Fibroblast of peridontal ligament (primary cell): ENCODE measurements around the gene LCNL1.
"Not testable (repeated sequence)": the region's sequence is repeated elsewhere in the genome, so short reads cannot be mapped to it uniquely, and the experiment has no call there.

Experiments used
- DNase-seq: peaks from one replicate; pipeline ENCODE4 v3.0.0-alpha.2; 2010; ENCODE audit errors: extremely low read depth

Gene LCNL1

GRCh38 chr9:137026384-137026783 lies 43.6 kb downstream of the LCNL1 start:
- no peak for DNase-seq

GRCh38 chr9:137026828-137027227 lies 44.0 kb downstream of the LCNL1 start:
- no peak for DNase-seq

DNA sequence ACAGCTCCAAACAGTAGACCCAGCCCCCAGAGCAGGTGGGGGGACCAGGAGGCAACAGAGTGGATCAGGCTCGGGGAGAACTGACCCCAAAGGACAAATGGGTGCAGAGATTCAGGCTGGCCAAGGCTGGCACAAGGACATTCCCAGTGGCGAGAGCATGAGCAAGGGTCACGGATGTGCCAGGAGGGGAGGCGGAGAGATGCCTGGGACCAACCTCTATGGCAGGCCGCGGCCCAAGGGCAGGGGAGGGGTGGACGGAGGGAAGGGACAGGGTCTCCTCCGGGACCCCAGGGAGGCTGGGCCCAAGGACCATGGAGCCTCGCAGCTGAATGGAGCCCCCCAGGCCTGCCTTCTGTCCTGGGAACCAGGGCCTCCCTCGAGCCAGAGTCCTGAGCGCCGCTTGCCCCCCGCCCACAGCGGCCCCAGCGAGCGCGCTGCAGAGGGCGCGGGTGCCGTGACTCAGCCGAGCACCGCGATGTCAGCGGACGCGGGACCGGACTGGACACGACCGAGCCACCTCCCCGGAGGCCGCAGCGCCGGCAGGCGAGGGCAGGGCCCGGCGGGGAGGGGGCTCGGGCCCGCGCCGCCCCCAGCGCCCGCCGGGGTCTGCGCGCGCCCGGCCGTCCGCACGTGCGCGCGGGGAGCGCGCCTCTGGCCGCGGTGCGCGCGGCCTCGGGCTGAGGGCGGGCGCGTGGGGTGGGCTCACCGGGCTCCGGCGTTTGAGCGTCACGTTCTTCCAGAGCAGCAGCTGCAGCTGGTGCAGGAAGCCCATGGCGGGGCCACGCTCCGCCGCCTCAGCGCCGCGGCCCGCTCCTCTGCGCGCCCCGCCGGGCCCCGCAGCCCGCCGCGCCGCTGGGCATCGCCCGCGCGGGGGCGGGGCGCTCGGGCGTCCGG lies 44.8 kb downstream of the LCNL1 start, which contains the start of gene ABCA2:
ABCA2 (minus strand) TSS at position 869 of the 894 bp plus-strand sequence; CDS start at position 772, 97 bp downstream.
- no peak for DNase-seq

DNA sequence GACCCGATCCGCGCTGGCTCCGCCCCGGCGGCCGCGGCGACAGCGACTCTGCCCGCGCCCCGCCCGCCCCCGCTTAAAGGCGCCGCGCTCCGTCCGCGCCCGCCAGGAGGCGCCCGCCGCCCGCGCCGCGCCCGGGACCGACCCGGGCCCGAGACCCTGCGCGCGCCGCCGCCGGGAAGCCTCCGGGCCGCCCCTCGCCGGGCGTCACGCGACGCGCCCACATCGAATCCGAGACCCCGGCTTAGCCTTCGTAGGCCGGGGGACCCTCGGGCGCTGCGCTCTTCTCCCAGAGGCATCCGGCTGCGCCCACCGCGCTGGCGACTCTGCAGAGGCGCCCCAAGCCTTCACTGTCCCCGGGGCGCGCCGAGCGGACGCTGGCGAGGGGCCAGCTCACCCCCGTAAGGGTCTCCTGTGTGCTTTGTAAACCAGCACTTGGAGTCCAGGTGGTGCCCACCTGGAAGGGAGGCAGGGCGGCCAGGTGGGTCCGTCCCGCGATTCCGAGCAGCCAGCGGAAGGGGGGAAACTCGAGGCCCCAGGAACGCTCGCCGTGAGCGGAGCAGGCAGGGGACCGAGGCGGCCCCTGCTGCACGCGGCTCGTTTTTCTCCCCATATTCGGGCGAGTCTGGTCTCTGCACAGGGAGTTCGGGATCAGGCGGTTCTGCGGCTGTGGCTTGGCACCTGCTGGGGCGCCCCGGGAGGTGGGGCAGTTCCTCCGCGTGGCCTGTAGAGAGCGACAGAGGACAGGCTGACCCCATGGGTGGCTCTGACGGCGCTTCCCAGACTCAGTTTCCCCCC lies 45.7 kb downstream of the LCNL1 start:
- DNase-seq = peak; percentile 6

- peak; percentile 35 for DNase-seq
Measured at GRCh38 chr9:137029058-137029936, 46.5 kb downstream of the LCNL1 start.

DNA sequence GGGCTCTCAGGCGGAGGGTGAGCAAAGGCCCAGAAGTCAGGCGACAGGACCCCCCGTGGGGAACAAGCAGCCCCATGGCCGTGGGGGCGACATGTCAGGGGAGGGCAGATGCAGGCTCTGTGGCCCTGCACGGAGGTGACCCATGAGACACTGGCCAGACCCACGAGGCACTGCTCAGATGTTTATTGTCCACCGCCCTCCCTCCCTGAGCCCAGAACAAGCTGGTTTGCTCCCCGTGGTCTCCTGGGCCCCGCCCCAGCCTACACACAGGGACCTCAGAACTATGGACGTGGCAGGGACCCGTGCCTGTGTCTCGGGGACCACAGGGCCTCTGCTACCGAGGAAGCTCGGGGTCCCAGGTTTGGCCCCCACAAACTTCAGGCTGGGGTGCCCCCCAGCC lies 47.2 kb downstream of the LCNL1 start:
- DNase-seq = no peak

- DNase-seq = no peak
Measured at GRCh38 chr9:137030538-137031527, 48.0 kb downstream of the LCNL1 start.

DNA sequence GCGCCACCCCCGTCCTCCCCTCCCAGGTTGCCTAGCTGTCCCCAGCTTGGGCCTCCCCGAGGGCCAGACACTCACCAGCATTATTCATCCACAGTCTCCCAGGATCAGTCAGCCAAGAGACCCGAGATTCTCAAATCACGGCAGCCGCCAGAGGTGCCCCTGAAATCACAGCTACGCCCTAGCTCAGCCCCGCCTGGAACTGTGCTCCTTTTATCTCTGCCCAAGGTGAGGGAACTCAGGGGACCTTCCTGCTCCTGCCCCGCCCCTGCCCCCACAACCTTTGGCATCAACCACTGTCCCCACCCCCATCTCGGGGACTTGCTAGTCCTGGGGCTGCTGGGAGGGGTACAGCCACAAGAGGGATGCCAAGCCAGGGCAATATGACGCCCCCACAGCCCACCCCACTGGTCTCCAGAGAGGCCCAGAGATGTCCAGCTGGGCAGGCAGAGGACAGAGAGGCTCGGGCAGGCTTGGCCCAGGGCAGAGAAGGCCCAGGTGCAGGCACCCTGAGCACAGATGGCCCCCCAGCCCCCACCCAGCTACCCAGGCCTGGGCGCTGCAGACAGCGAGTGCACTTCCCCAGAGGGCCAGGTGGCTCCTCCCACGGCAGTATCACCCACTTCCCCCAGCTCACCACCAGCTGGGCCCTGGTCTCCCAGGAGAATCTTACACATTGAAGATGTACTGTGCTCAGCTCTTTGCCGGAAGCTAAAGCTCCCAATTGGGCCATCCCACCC lies 49.3 kb downstream of the LCNL1 start, which contains the start of gene FUT7:
FUT7 (minus strand) TSS at position 185 of the 737 bp plus-strand sequence; CDS start at position 88, 97 bp downstream.
- no peak for DNase-seq

DNA sequence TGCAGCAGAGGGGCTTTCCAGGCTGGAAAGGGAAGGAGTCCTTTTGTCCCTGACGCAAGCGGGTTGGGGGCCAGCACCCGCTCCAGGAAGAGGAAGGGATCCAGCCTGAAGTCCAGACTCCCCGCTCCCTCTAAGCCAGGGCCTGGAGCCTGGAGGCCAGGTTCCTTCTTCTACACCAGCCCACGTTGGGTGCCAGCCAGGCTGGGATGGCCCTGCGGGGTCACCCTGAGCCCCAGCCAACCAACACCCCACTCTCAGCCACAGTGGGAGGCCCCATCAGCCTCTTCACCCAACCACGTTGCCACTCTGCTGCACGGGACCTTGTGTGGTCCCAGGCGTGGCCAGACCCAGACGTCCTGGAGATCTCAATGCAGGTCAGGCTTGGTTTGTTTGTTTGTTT lies 50.1 kb downstream of the LCNL1 start:
- no peak for DNase-seq

DNA sequence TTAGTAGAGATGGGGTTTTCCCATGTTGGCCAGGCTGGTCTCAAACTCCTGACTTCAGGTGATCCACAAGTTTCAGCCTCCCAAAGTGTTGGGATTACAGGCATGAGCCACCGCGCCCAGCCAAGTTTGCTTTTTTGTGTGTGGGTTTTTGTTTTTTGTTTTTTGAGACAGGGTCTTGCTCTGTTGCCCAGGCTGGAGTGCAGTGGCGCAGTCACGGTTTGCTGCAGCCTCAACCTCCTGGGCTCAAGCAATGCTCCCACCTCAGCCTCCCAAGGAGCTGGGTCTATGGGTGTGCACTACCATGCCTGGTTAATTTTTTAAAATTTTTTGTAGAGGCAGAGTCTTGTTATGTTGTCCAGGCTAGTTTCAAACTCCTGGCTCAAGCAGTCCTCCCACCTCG lies 50.7 kb downstream of the LCNL1 start:
- not testable (repeated sequence) for DNase-seq

GRCh38 chr9:137034039-137034708 lies 51.4 kb downstream of the LCNL1 start:
- DNase-seq = no peak

DNA sequence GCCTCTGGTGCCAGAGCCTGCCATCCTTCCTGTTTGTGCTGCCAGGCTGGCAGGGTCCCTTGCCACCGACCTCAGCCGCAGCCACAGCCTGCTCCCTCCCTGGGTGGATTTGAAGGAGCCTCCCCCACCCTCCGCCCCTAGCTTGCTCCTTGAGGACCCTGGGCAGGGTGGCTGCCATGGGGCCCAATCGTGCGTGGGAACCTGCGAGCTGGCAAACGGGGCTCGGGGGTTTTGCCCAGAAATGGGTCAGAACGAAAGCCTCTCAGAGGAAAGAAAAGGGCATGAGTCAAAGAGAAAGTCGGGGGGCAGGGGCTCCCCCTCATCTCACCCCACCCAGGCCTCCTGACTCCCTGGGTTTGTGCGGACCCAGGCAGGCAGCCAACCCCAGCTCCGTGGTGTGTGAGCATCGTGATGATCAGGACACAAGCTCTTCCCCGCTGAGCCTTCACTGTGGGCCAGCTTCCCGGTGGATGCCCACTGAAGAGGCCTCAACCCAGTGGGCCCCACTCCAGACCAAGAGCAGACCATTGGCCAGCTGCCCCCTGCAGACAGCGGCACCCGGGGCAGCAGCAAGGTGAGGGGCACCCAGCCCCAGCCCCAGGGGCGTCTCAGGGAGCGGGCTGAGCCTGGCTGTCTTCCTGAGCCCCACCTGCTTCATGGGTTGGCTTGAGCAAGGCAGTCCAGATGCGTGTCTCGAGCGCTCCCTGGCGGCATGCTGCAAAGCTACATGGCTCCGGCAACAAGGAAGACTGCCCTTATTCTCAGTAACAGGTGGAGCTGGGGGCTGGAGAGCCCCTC lies 52.1 kb downstream of the LCNL1 start:
- DNase-seq = peak; percentile 76
